Measurements from ENCODE around the gene SLC27A3. TPM values are rescaled to one million over a fixed set of nuclear protein-coding genes. Genes with fewer than 3 reads are reported as not detected.

SLC27A3 gene
- total RNA-seq, 2 experiments from 2014 or later: 4.5 to 10.2 TPM

DNA sequence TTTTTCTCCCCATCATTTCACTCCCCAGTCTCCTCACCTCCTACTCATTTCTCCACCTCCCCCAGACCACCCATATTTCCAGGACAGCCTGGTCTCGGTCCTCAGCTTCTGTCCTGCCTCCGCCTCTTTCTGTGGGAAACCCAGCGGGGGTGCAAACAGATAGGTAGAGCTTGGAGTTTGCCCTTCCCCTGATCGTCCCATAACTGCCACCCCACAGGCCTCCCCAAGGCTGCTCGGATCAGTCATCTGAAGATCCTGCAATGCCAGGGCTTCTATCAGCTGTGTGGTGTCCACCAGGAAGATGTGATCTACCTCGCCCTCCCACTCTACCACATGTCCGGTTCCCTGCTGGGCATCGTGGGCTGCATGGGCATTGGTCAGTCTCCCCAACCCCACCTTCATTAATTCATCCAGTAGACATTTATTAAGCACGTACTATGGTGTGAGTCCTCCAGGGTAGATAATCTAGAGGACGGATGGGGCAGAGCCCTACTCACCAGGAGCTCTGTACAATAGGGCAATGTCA, 1.7 kb downstream of the SLC27A3 start:
- Histone ChIP-seq H3K4me2 (ENCODE audit: low read length) (no peak overlapping the region), H3K36me3 (ENCODE audit: insufficient read depth, low read length) (peaks cover 21% of the 10 kb centered on the region), H3K9me3 (ENCODE audit: low read length) (no peaks in the 10 kb centered on the region), H3K79me2 (ENCODE audit: insufficient read depth, low read depth, low read length) (no peaks in the 10 kb centered on the region), H2AFZ (ENCODE audit: low read length) (no peak overlapping the region), H3K27ac (ENCODE audit: low read depth, low read length, poor library complexity, severe bottlenecking) (no peak overlapping the region), H3K4me1 (ENCODE audit: insufficient read depth, low read length, poor library complexity, severe bottlenecking) (peaks cover 18% of the 10 kb centered on the region), H3K9me2 (ENCODE audit: insufficient read depth, low read length) (no peaks in the 10 kb centered on the region), H3K4me3 (ENCODE audit: low read depth, low read length, poor library complexity, severe bottlenecking) (no peak overlapping the region), H4K20me1 (ENCODE audit: insufficient read depth, low read length) (no peaks in the 10 kb centered on the region)
- intact Hi-C loops (cut with micrococcal nuclease; ENCODE audit: unreplicated experiment): no loop called here
- no peak for DNase-seq (ENCODE audit: low spot score)
- ChIA-PET CTCF (ENCODE audit: unreplicated experiment) (no interaction called here), POLR2A (no interaction called here)
- TF ChIP-seq EZH2phosphoT487 (IDR thresholded peaks at IDR 0.05; ENCODE audit: borderline replicate concordance, low read depth, low read length): no peak
- TF ChIP-seq, protein P1, sequence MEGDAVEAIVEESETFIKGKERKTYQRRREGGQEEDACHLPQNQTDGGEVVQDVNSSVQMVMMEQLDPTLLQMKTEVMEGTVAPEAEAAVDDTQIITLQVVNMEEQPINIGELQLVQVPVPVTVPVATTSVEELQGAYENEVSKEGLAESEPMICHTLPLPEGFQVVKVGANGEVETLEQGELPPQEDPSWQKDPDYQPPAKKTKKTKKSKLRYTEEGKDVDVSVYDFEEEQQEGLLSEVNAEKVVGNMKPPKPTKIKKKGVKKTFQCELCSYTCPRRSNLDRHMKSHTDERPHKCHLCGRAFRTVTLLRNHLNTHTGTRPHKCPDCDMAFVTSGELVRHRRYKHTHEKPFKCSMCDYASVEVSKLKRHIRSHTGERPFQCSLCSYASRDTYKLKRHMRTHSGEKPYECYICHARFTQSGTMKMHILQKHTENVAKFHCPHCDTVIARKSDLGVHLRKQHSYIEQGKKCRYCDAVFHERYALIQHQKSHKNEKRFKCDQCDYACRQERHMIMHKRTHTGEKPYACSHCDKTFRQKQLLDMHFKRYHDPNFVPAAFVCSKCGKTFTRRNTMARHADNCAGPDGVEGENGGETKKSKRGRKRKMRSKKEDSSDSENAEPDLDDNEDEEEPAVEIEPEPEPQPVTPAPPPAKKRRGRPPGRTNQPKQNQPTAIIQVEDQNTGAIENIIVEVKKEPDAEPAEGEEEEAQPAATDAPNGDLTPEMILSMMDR (conservative IDR thresholded peaks at IDR 0.05; ENCODE audit: low read length): no peak
- no TSS peak for BruUV-seq (replicated peaks)

DNA sequence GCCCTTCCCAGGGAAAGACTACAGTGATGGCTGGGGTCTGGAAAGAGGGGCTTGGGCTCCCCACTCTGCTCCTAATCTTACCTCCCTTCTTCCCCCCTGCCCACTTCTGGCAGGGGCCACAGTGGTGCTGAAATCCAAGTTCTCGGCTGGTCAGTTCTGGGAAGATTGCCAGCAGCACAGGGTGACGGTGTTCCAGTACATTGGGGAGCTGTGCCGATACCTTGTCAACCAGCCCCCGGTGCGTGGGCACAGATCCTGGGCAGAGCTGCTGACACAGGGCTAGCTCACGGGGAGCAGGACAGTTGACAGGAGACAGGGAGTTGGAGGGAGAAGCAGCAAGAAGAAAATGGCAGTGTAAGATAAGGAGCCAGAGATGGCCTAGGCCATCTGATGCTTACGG, 2.4 kb downstream of the SLC27A3 start:
- no peak for DNase-seq (ENCODE audit: low spot score)
- Histone ChIP-seq H3K36me3 (ENCODE audit: insufficient read depth, low read length) (peaks cover 15% of the 10 kb centered on the region), H3K4me1 (ENCODE audit: insufficient read depth, low read length, poor library complexity, severe bottlenecking) (peaks cover 18% of the 10 kb centered on the region), H3K79me2 (ENCODE audit: insufficient read depth, low read depth, low read length) (no peaks in the 10 kb centered on the region), H3K9me2 (ENCODE audit: insufficient read depth, low read length) (no peaks in the 10 kb centered on the region), H4K20me1 (ENCODE audit: insufficient read depth, low read length) (no peaks in the 10 kb centered on the region), H2AFZ (ENCODE audit: low read length) (no peak overlapping the region), H3K4me3 (ENCODE audit: low read depth, low read length, poor library complexity, severe bottlenecking) (no peak overlapping the region), H3K4me2 (ENCODE audit: low read length) (no peak overlapping the region), H3K9me3 (ENCODE audit: low read length) (no peaks in the 10 kb centered on the region), H3K27ac (ENCODE audit: low read depth, low read length, poor library complexity, severe bottlenecking) (no peak overlapping the region)
- intact Hi-C loops (cut with micrococcal nuclease; ENCODE audit: unreplicated experiment): no loop called here
- ChIA-PET CTCF (ENCODE audit: unreplicated experiment) (no interaction called here), POLR2A (no interaction called here)
- no TSS peak for BruUV-seq (replicated peaks)
- TF ChIP-seq EZH2phosphoT487 (IDR thresholded peaks at IDR 0.05; ENCODE audit: borderline replicate concordance, low read depth, low read length): no peak
- TF ChIP-seq, protein P1 (conservative IDR thresholded peaks at IDR 0.05; ENCODE audit: low read length): no peak

DNA sequence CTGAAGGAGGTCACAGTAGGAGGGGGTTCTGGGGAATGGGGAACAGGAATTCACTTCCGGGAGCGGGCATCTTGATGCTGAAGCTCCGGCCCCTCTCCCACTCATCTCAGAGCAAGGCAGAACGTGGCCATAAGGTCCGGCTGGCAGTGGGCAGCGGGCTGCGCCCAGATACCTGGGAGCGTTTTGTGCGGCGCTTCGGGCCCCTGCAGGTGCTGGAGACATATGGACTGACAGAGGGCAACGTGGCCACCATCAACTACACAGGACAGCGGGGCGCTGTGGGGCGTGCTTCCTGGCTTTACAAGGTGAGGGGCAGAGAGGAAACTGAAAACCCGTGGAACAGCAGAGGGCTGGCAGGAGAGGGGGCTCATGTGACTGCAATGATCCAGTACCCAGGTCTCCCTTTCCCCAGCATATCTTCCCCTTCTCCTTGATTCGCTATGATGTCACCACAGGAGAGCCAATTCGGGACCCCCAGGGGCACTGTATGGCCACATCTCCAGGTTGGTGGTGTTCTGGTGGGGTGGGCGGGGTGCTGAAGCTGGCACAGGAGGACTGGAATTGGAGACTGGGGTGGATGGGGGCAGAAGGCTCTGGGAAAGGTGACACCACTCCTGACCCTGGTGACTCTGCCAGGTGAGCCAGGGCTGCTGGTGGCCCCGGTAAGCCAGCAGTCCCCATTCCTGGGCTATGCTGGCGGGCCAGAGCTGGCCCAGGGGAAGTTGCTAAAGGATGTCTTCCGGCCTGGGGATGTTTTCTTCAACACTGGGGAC, 3.0 kb downstream of the SLC27A3 start:
- DNase-seq (ENCODE audit: low spot score): no peak
- H3K9me2 ChIP-seq (ENCODE audit: insufficient read depth, low read length): no peaks in the 10 kb centered on the region
- ChIA-PET CTCF (ENCODE audit: unreplicated experiment) (no interaction called here), POLR2A (no interaction called here)
- TF ChIP-seq, protein P1 (conservative IDR thresholded peaks at IDR 0.05; ENCODE audit: low read length): no peak
- no peak for TF ChIP-seq EZH2phosphoT487 (IDR thresholded peaks at IDR 0.05; ENCODE audit: borderline replicate concordance, low read depth, low read length)
- no peak overlapping the region for H3K27ac ChIP-seq (ENCODE audit: low read depth, low read length, poor library complexity, severe bottlenecking)
- intact Hi-C loops (cut with micrococcal nuclease; ENCODE audit: unreplicated experiment): no loop called here
- H4K20me1 ChIP-seq (ENCODE audit: insufficient read depth, low read length): no peaks in the 10 kb centered on the region
- H3K36me3 ChIP-seq (ENCODE audit: insufficient read depth, low read length): peaks cover 9% of the 10 kb centered on the region; the same call in 1 of the 2 replicates
- H3K79me2 ChIP-seq (ENCODE audit: insufficient read depth, low read depth, low read length): no peaks in the 10 kb centered on the region
- no peak overlapping the region for H2AFZ ChIP-seq (ENCODE audit: low read length)
- H3K9me3 ChIP-seq (ENCODE audit: low read length): no peaks in the 10 kb centered on the region
- peaks cover 24% of the 10 kb centered on the region for H3K4me1 ChIP-seq (ENCODE audit: insufficient read depth, low read length, poor library complexity, severe bottlenecking)
- BruUV-seq (replicated peaks): no TSS peak
- no peak overlapping the region for H3K4me2 ChIP-seq (ENCODE audit: low read length)
- no peak overlapping the region for H3K4me3 ChIP-seq (ENCODE audit: low read depth, low read length, poor library complexity, severe bottlenecking)
